GM08714 (cell line): Measurements from ENCODE around the gene MATCAP1.
A peak's percentile ranks its signal among the peaks of the same experiment; 100 is the strongest.

Source experiments
- H3K4me3 ChIP-seq: fragments of 200-500 bp; sonication (Bioruptor generic); 2 replicates; pipeline ENCODE4 v1.5.1; 2014; ENCODE audit warnings: mild to moderate bottlenecking, low read length, inconsistent platforms
- ZNF274 ChIP-seq: IDR thresholded peaks from 2 replicates; pipeline ENCODE4 v1.6.1; 2012; ENCODE audit warnings: mild to moderate bottlenecking, low read depth, low read length

Gene MATCAP1

GRCh38 chr16:67179421-67180080, 4.2 kb downstream of the MATCAP1 start:
- H3K4me3 ChIP-seq: no peak overlapping the region
- no peak for TF ChIP-seq ZNF274

- TF ChIP-seq ZNF274: no peak
- no peak overlapping the region; the same call in 1 of the 2 replicates for H3K4me3 ChIP-seq
Measured at GRCh38 chr16:67177743-67178699, 5.7 kb downstream of the MATCAP1 start.

- no peak overlapping the region for H3K4me3 ChIP-seq
- TF ChIP-seq ZNF274: no peak
Measured at GRCh38 chr16:67176662-67177061, 7.1 kb downstream of the MATCAP1 start.

- H3K4me3 ChIP-seq: no peak overlapping the region; the same call in 1 of the 2 replicates
Measured at GRCh38 chr16:67174706-67175231, 9.0 kb downstream of the MATCAP1 start.

GRCh38 chr16:67173808-67174705, 9.7 kb downstream of the MATCAP1 start:
- TF ChIP-seq ZNF274: no peak
- H3K4me3 ChIP-seq: peak overlapping the region; percentile 46; the same call in 1 of the 2 replicates

More at GRCh38 chr16:67174706-67175231, 9.0 kb downstream of the MATCAP1 start:
- no peak for TF ChIP-seq ZNF274

- peak overlapping the region; percentile 46; the same call in 1 of the 2 replicates for H3K4me3 ChIP-seq
Measured at GRCh38 chr16:67173323-67173722, 10.4 kb downstream of the MATCAP1 start.

GRCh38 chr16:67170949-67171649, 12.7 kb downstream of the MATCAP1 start:
- peak overlapping the region; percentile 18; the same call in 1 of the 2 replicates for H3K4me3 ChIP-seq
- no peak for TF ChIP-seq ZNF274

More at GRCh38 chr16:67173323-67173722, 10.4 kb downstream of the MATCAP1 start:
- no peak for TF ChIP-seq ZNF274

- H3K4me3 ChIP-seq: peak within 1 kb of the TSS; percentile 18; the same call in 1 of the 2 replicates
- TF ChIP-seq ZNF274: no peak
Measured at GRCh38 chr16:67170168-67170948, 13.4 kb downstream of the MATCAP1 start, which contains the start of gene NOL3. Gene NOL3, plus strand, starts transcription at chr16:67170538.

GRCh38 chr16:67169642-67170167, 14.1 kb downstream of the MATCAP1 start:
- no peak for TF ChIP-seq ZNF274
- peak overlapping the region; percentile 15; the same call in 1 of the 2 replicates for H3K4me3 ChIP-seq

- TF ChIP-seq ZNF274: no peak
- no peak overlapping the region for H3K4me3 ChIP-seq
Measured at GRCh38 chr16:67169011-67169451, 14.7 kb downstream of the MATCAP1 start.

GRCh38 chr16:67167588-67167987, 16.2 kb downstream of the MATCAP1 start:
- TF ChIP-seq ZNF274: no peak
- H3K4me3 ChIP-seq: no peak overlapping the region
